BE2C (cell line): ENCODE results near the gene HAUS3.
A peak's percentile ranks its signal among the peaks of the same experiment; 100 is the strongest.

Experiments
- DNase-seq: peaks from one replicate; pipeline ENCODE4 v3.0.0-alpha.2; 2020
- H3K27me3 ChIP-seq: fragments of 250-450 bp; sonication (Bioruptor Pico); 2 replicates; pipeline ENCODE4 v1.5.1; 2020; ENCODE audit warnings: mild to moderate bottlenecking
- H3K36me3 ChIP-seq: fragments of 250-450 bp; sonication (Bioruptor Pico); 2 replicates; pipeline ENCODE4 v1.5.1; 2020; ENCODE audit warnings: mild to moderate bottlenecking
- H3K4me1 ChIP-seq: fragments of 250-450 bp; sonication (Bioruptor Pico); 2 replicates; pipeline ENCODE4 v1.5.1; 2020
- H3K4me3 ChIP-seq: 2 replicates; pipeline ENCODE4 v1.5.1; 2011; ENCODE audit warnings: low read depth, low read length
- H3K9me3 ChIP-seq: fragments of 250-450 bp; sonication (Bioruptor Pico); 2 replicates; pipeline ENCODE4 v1.5.1; 2020
- CTCF ChIP-seq: IDR thresholded peaks from 2 replicates; pipeline ENCODE4 v1.5.1; 2012; ENCODE audit warnings: mild to moderate bottlenecking, low read depth, low read length

The HAUS3 gene

GRCh38 chr4:2186865-2187172, 55.1 kb downstream of the HAUS3 start:
- Histone ChIP-seq H3K4me3 (no peak overlapping the region), H3K27me3 (no peaks in the 10 kb centered on the region), H3K9me3 (no peaks in the 10 kb centered on the region), H3K36me3 (no peaks in the 10 kb centered on the region), H3K4me1 (no peaks in the 10 kb centered on the region)
- no peak for DNase-seq
- TF ChIP-seq CTCF: no peak

- no peaks in the 10 kb centered on the region for H3K27me3 ChIP-seq
- no peaks in the 10 kb centered on the region for H3K4me1 ChIP-seq
- peak; percentile 56 for DNase-seq
- no peaks in the 10 kb centered on the region for H3K9me3 ChIP-seq
- H3K4me3 ChIP-seq: no peak overlapping the region
- no peaks in the 10 kb centered on the region for H3K36me3 ChIP-seq
- TF ChIP-seq CTCF: peak; percentile 82
These were observed 55.6 kb downstream of the HAUS3 start for GRCh38 chr4:2186133-2186864.

- TF ChIP-seq CTCF: no peak
- no peaks in the 10 kb centered on the region for H3K36me3 ChIP-seq
- no peaks in the 10 kb centered on the region for H3K4me1 ChIP-seq
- no peak for DNase-seq
- no peaks in the 10 kb centered on the region for H3K9me3 ChIP-seq
- H3K4me3 ChIP-seq: no peak overlapping the region
- no peaks in the 10 kb centered on the region for H3K27me3 ChIP-seq
These were observed 58.5 kb downstream of the HAUS3 start for GRCh38 chr4:2183394-2183793.

GRCh38 chr4:2182994-2183393, 58.9 kb downstream of the HAUS3 start:
- H3K27me3 ChIP-seq: no peaks in the 10 kb centered on the region
- no peak for DNase-seq
- H3K4me1 ChIP-seq: no peaks in the 10 kb centered on the region
- H3K4me3 ChIP-seq: no peak overlapping the region
- no peak for TF ChIP-seq CTCF
- H3K36me3 ChIP-seq: no peaks in the 10 kb centered on the region
- H3K9me3 ChIP-seq: no peaks in the 10 kb centered on the region

GRCh38 chr4:2180410-2180809, 61.5 kb downstream of the HAUS3 start:
- TF ChIP-seq CTCF: no peak
- H3K4me1 ChIP-seq: no peaks in the 10 kb centered on the region
- no peaks in the 10 kb centered on the region for H3K27me3 ChIP-seq
- DNase-seq: no peak
- H3K36me3 ChIP-seq: no peaks in the 10 kb centered on the region
- H3K4me3 ChIP-seq: no peak overlapping the region
- H3K9me3 ChIP-seq: no peaks in the 10 kb centered on the region

GRCh38 chr4:2179717-2180116, 62.2 kb downstream of the HAUS3 start:
- H3K4me1 ChIP-seq: no peaks in the 10 kb centered on the region
- DNase-seq: no peak
- H3K4me3 ChIP-seq: no peak overlapping the region
- H3K36me3 ChIP-seq: no peaks in the 10 kb centered on the region
- no peak for TF ChIP-seq CTCF
- no peaks in the 10 kb centered on the region for H3K9me3 ChIP-seq
- H3K27me3 ChIP-seq: no peaks in the 10 kb centered on the region
